NCI-H82 (cell line): ENCODE measurements around the gene RMND1.

Experiments used
- DNase-seq: peaks from one replicate; lab custom pipeline; 2025; lab: John Stamatoyannopoulos, UW

RMND1 gene

GRCh38 chr6:151417477-151417876 is 34.4 kb downstream of the RMND1 start:
- no peak for DNase-seq

- DNase-seq, result no peak
These were observed 37.2 kb downstream of the RMND1 start for GRCh38 chr6:151414641-151415260.

- no peak for DNase-seq
These were observed 38.4 kb downstream of the RMND1 start for GRCh38 chr6:151413372-151414145.

GRCh38 chr6:151412909-151413308 is 39.0 kb downstream of the RMND1 start:
- no peak for DNase-seq

- DNase-seq, result no peak
These were observed 42.2 kb downstream of the RMND1 start for GRCh38 chr6:151409679-151410078.

- no peak for DNase-seq
These were observed 42.7 kb downstream of the RMND1 start for GRCh38 chr6:151409260-151409659.

GRCh38 chr6:151408858-151409257 is 43.1 kb downstream of the RMND1 start:
- no peak for DNase-seq

- no peak for DNase-seq
These were observed 48.0 kb downstream of the RMND1 start for GRCh38 chr6:151403919-151404308.

- no peak for DNase-seq
These were observed 49.7 kb downstream of the RMND1 start for GRCh38 chr6:151402228-151402627.

GRCh38 chr6:151400473-151400872 is 51.5 kb downstream of the RMND1 start:
- DNase-seq, result peak; percentile 79

GRCh38 chr6:151399679-151400078 is 52.2 kb downstream of the RMND1 start:
- peak; percentile 17 for DNase-seq

GRCh38 chr6:151393410-151393809 is 58.5 kb downstream of the RMND1 start:
- no peak for DNase-seq

GRCh38 chr6:151392427-151392826 is 59.5 kb downstream of the RMND1 start:
- DNase-seq, result no peak

- peak; percentile 86 for DNase-seq
These were observed 60.2 kb downstream of the RMND1 start, which contains the start of gene ZBTB2 for GRCh38 chr6:151391471-151392413. TSS of gene ZBTB2 (minus strand) at chr6:151391559. CDS start at chr6:151373637, 17,922 bp downstream.

- DNase-seq, result peak; percentile 84
These were observed 61.0 kb downstream of the RMND1 start for GRCh38 chr6:151390851-151391470.

- peak; percentile 99 for DNase-seq
These were observed 61.6 kb downstream of the RMND1 start for GRCh38 chr6:151390276-151390850.

GRCh38 chr6:151389618-151390275 is 62.2 kb downstream of the RMND1 start:
- DNase-seq, result peak; percentile 78

- peak; percentile 76 for DNase-seq
These were observed 62.8 kb downstream of the RMND1 start for GRCh38 chr6:151388997-151389617.

- DNase-seq, result no peak
These were observed 63.7 kb downstream of the RMND1 start for GRCh38 chr6:151388236-151388635.

- no peak for DNase-seq
These were observed 64.6 kb downstream of the RMND1 start for GRCh38 chr6:151387175-151387970.
